Stimulated activated CD8-positive, alpha-beta memory T cell treated with anti-CD3 and anti-CD28 coated beads, Interleukin-15, amount 100 ng/mL, for 4 hours (primary cell): ENCODE results near the gene CAMK2A.

Source experiments
- DNase-seq, 2 donors: peaks; one replicate each; pipeline ENCODE4 v3.0.0-alpha.2; 2020; ENCODE audit warnings: low read depth in 2 of 2

The CAMK2A gene

GRCh38 chr5:150279330-150280020, 10.1 kb downstream of the CAMK2A start:
- no peak for DNase-seq

DNA sequence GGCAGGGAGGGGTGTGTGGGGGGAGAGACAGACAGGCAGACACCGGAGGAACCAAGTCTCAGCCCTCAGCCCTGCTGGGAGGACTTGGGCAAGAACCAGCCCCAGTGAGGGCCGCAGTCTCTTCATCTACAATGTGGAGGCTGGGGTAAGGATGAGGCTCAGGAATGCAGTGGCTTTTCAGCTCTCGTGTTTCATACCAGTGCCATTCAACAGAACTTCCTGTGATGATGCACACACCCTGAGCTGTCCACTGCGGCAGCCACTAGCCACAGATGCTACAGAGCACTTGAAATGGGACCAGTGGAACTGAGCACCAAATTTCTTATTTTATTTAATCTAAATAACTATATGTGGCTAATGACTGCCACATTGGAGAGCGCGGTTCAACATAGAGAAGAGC, 10.7 kb downstream of the CAMK2A start:
- no peak for DNase-seq

DNA sequence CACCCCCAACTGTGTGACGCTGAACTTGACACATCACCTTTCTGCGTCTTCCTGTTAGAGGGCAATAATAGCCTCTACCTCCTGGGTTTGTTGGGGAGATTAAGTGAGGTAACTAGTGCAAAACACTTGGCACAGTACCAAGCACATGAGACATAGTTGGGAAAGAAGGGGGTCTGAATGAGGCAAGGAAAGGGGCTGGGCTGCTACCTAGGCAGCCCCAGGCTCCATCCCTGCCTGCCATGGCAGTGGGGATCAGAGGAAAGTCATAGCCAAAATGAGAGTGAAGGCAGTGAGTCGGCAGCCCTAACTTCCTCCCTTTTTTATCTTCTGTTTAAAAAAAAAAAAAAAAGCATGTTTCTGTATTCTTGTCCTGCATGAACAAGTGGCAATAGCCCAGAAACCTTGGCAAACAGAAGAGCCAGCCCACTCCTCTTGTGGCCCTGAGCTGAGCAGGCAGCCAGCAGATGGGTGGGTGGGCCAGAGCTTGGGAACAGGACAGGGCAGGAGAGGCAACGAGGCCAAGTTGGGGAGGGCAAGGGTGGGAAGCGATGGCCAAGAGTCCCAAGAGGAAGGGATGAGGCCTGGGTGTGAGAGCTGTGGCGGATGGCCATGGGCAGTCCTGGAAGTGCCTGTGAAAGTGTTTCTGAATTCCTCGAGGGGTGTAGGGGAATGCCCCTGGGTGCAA, 11.4 kb downstream of the CAMK2A start:
- DNase-seq, result no peak

DNA sequence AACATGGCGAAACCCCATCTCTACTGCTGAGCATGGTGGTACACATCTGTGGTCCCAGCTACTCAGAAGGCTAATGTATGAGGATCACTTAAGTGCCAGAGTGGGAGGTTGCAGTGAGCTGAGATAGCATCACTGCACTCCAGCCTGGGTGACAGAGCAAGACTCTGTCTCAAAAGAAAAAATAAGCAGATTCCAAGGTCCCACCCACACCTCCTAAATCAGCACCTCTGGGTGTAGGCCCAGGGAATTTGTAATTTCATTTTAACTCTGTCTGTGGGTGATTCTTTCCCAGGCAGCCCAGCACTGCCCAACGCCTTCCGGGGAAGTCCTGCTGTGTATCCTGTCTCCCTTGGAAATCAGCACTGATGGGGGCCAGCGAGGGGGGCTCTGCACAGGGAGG, 12.5 kb downstream of the CAMK2A start:
- DNase-seq, result no peak

DNA sequence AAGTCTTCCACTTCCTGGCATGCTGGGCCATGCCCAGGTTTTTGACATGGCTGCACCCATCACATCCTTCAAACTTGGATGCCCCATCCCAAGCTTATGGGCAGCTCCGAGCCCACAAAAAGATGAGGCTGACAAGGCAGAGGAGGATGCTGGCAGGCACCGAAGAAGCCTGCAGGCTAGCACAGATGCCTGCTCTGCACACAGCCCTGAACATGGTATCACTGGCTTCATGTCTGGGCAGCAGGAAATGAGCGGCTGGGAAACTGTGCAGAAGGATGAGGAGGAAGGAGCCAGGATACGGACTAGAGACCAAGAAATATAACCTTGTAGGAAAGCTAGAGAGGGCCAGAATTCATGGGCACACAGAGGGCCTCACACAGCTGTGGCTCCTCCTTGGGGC, 14.8 kb downstream of the CAMK2A start:
- DNase-seq, result no peak

DNA sequence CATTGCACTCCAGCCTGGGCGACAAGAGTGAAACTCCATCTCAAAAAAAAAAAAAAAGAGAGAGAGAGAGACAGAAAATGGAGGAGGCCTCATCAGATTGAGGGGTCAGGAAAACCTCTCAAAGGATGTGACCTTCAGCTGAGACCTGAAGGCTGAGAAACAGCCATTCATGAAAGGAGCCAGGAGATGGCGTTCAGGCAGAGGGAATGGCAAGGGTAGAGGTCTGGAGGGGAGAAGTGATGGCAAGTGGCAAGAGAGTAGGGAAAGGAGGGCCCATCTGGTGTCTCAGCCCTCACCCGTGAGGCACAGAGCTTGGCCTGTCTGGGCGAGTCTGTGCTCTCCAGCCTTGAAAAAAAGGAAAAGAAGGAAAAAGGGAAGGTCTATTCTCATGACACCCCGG, 17.0 kb downstream of the CAMK2A start:
- DNase-seq, result no peak

GRCh38 chr5:150271923-150272322, 17.6 kb downstream of the CAMK2A start:
- no peak for DNase-seq

DNA sequence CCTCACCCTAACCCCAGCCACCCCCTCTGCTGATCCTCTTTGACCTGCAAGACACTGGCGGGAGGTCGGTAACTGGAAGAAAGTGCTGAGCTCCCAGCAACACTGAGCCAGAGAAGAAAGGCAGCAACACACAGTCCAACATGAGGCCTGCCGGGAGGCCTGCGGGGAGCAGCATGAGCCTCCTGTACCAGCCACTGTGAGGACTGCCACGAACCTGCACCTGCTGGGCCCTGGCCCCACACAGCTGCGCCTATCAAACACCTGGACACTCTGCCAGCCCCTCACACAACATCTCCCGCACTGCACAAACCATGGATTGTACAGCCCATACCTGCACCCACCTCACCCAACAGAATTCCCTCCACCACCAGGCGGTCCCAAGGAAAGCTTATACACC, 18.3 kb downstream of the CAMK2A start:
- DNase-seq, result no peak

DNA sequence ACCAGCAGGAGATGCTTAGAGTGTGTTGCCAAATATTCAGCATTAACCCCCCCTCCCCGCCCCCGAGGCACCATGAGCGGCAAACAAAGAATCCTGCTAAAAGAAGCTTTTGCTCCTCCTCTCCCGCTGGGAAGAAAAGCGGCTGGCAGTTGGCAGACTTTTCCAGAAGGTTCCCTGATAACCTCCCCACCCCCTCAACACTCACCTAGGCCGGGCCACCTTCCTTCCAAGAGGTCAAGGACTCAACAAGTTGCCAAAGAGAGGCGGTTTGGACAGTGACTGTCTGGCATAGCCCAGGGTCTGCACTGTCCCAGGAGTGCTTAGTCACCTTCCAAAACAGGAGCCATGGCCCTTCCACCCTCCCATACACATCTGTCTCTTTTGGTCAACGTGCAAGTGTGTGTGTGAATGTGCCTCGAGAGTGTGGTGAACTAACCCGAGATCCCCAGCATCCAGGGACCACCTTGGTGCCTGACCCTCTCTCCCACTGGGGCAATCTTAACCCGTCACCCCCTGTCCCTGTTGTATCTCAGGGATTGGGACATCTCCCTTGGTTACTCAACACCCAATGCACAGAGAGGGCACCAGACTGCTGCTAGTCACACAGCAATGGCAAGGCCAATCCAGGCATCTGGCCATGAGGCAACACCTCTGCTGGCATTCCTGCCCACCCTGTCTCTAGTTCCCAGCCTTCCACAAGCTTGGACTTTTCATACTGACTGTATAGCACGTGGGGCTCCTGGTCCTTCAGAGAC, 18.9 kb downstream of the CAMK2A start:
- DNase-seq, result no peak

DNA sequence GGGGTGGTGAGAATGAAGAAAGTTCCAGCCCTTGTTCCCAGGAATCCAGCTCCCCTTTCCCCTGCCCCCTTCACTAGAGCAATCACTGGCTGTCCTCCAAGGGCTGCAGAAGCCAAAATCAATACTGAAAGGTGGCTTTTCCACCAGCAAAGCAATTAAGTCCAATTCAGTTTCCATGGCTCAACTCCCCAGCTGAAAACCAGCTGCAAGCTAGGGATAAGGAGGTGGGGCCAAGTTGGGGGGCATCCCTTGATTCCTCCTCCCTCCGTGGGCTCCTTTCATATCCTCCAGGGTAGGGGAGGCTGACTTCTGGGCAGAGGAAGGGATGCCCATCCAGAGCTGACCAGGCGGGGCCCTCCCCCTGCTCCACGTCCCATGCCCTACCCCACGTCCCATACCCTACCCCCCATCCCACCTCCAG, 22.7 kb downstream of the CAMK2A start:
- DNase-seq, result no peak

- no peak for DNase-seq
These were observed 23.6 kb downstream of the CAMK2A start for GRCh38 chr5:150265870-150266383.

DNA sequence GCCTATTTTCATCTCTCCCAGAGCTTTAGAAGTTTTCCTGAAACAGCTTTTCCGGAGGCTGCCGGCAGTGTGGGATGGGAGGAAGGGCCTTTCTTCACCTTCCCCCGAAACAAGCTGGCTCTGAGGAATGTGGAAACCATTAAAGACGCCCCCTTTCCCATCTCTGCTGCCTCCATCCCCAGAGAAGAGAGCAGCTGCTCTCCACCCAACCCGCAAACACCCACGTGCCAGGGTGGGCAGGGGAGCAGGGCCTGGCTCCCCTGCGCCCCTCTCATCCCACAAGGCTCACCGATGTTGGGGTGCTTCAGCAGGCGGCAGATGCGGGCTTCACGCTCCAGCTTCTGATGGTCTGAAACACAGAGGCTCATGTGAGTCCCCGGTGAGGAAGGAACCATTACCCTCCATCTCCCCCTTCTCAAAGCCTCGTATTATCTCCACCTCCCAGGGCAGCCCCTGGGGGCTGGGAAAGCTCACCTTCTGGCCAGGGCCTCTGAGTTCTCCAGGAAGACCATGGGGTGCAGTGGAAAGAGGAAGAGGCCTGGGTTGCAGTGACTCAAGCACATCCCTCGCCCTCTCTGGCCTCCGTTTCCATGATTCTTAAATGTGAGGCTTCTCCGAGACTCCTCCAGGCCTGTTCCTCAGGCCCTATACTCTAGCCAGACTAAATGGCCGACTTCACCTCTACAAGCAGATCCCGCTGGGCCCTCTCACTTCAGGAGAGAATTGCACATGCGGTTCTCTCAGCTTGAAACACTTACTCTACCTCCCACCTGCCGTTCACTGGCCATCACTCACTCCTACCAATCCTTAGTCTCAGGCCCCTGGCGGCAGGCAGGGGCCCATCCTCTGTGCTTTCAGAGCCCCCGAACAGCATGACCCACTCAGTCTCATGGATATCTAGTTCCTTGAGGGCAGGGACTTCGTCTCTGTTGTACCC, 24.6 kb downstream of the CAMK2A start:
- DNase-seq, result no peak

- DNase-seq, result no peak
These were observed 25.6 kb downstream of the CAMK2A start for GRCh38 chr5:150263801-150264621.

GRCh38 chr5:150263375-150263775, 26.2 kb downstream of the CAMK2A start:
- DNase-seq, result no peak

DNA sequence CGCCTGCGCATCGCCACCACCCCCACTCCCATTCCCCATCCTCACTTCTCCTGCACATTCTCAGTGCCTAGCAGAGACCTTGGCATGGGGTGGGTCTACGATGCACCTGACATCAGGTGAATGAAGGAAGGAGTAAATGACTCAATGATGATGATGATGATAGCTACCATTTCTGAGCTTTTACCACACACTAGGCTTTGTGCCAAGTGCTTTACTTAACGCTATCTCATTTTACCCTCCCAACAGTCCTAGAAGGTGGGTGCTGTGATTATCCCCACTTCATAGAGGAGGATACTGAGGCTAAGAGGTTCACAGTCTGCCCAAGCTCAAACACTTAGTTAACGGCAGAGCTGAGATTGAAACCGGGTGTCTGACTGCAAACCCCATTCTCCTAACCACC, 27.1 kb downstream of the CAMK2A start:
- DNase-seq, result no peak

- no peak for DNase-seq
These were observed 28.3 kb downstream of the CAMK2A start for GRCh38 chr5:150261231-150261630.

GRCh38 chr5:150258130-150258529, 31.4 kb downstream of the CAMK2A start:
- no peak for DNase-seq

GRCh38 chr5:150257424-150257823, 32.1 kb downstream of the CAMK2A start:
- DNase-seq, result no peak

DNA sequence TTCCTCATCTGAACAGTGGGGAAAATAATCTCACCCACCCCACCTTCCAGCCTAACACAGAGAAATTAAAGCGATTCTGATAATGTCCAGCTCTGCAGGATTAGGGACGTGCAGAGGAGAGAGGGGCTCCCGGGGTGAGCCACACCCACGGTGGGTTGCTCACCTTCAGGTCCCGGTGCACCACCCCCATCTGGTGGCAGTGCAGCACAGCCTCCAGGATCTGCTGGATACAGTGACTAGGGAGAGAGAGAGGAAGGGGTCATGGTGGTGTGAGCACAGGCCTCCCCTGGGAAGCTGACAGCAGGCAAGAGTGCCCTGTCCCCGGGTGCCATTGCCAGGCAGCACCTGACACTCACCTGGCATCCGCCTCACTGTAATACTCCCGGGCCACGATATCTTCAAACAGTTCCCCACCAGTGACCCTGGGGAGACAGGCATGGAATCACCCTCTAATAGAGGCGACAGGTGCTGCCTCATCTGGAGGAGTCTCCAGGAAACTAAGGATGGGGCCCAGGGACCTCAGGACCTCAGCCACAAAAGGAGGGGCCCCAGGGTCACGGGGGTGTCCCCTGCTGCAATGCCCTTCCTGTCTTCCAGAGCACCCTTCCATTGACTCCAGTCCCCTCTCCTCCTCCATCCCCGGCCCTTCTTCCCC, 33.0 kb downstream of the CAMK2A start:
- DNase-seq, result no peak
